NCI-H1417 (cell line): Measurements from ENCODE around the gene PTPRK.

ENCODE experiments used
- DNase-seq, 3 experiments: peaks; one replicate each; lab custom pipeline; 2025; lab: John Stamatoyannopoulos, UW

PTPRK gene

GRCh38 chr6:128071212-128071611, 449.2 kb downstream of the PTPRK start:
- no peak for DNase-seq

- DNase-seq = no peak
Measured at GRCh38 chr6:128070406-128070805, 450.0 kb downstream of the PTPRK start.

GRCh38 chr6:128069188-128069587, 451.2 kb downstream of the PTPRK start:
- no peak for DNase-seq

- peak in 1 of 3 experiments; percentile 12 for DNase-seq
Measured at GRCh38 chr6:128068119-128068479, 452.3 kb downstream of the PTPRK start.

- no peak for DNase-seq
Measured at GRCh38 chr6:128067446-128068118, 452.8 kb downstream of the PTPRK start.

- no peak for DNase-seq
Measured at GRCh38 chr6:128065072-128065471, 455.3 kb downstream of the PTPRK start.

- no peak for DNase-seq
Measured at GRCh38 chr6:128064540-128064895, 455.9 kb downstream of the PTPRK start.

GRCh38 chr6:128063850-128064539, 456.4 kb downstream of the PTPRK start:
- no peak for DNase-seq

GRCh38 chr6:128062882-128063603, 457.4 kb downstream of the PTPRK start:
- no peak for DNase-seq

- no peak for DNase-seq
Measured at GRCh38 chr6:128057946-128058345, 462.5 kb downstream of the PTPRK start.

- no peak for DNase-seq
Measured at GRCh38 chr6:128057541-128057940, 462.9 kb downstream of the PTPRK start.

GRCh38 chr6:128053109-128053508, 467.3 kb downstream of the PTPRK start:
- DNase-seq = no peak

- DNase-seq = no peak
Measured at GRCh38 chr6:128047989-128048388, 472.4 kb downstream of the PTPRK start.

- DNase-seq = no peak
Measured at GRCh38 chr6:128046033-128046432, 474.4 kb downstream of the PTPRK start.

GRCh38 chr6:128039543-128039942, 480.9 kb downstream of the PTPRK start:
- DNase-seq = no peak

GRCh38 chr6:128036808-128037570, 483.4 kb downstream of the PTPRK start:
- no peak for DNase-seq

GRCh38 chr6:128033156-128033555, 487.2 kb downstream of the PTPRK start:
- DNase-seq = no peak

GRCh38 chr6:128032042-128032441, 488.4 kb downstream of the PTPRK start:
- no peak for DNase-seq

- no peak for DNase-seq
Measured at GRCh38 chr6:128029826-128030225, 490.6 kb downstream of the PTPRK start.

GRCh38 chr6:128028183-128028582, 492.2 kb downstream of the PTPRK start:
- no peak for DNase-seq

GRCh38 chr6:128025478-128025877, 494.9 kb downstream of the PTPRK start:
- no peak for DNase-seq

- DNase-seq = no peak
Measured at GRCh38 chr6:128024969-128025368, 495.4 kb downstream of the PTPRK start.
